AG09319 (cell line): Measurements from ENCODE around the gene ARPC5.
A peak's percentile ranks its signal among the peaks of the same experiment; 100 is the strongest.

Experiments
- DNase-seq: peaks from one replicate; pipeline ENCODE4 v3.0.0-alpha.2; 2010; ENCODE audit warnings: low read depth; ENCODE audit errors: extremely low read depth
- TF ChIP-seq, protein P1 (sequence below): IDR thresholded peaks from 2 replicates; pipeline ENCODE4 v1.5.1; 2011; ENCODE audit warnings: low read depth, mild to moderate bottlenecking, inconsistent platforms, low read length, moderate library complexity

The ARPC5 gene

DNA sequence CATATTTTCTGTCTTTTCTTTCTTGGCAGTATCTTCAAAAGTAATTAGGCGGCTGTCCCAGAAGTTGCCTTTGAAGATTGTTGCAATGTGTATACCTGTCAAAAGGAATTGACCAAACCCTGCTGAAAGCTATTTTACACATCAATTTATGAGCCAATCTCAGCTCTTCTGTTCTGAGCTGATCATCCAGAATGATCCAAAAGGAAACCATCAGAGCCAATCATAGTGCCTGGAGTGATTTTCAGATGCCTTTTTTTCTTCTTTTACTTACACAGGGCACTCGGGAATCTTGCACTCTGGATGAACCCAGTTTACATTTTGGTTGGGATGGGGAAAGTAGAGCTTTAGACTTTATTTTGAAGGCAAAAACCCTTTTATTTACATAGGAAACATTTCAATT is 39.3 kb upstream of the ARPC5 start:
- DNase-seq = no peak
- TF ChIP-seq, protein P1, sequence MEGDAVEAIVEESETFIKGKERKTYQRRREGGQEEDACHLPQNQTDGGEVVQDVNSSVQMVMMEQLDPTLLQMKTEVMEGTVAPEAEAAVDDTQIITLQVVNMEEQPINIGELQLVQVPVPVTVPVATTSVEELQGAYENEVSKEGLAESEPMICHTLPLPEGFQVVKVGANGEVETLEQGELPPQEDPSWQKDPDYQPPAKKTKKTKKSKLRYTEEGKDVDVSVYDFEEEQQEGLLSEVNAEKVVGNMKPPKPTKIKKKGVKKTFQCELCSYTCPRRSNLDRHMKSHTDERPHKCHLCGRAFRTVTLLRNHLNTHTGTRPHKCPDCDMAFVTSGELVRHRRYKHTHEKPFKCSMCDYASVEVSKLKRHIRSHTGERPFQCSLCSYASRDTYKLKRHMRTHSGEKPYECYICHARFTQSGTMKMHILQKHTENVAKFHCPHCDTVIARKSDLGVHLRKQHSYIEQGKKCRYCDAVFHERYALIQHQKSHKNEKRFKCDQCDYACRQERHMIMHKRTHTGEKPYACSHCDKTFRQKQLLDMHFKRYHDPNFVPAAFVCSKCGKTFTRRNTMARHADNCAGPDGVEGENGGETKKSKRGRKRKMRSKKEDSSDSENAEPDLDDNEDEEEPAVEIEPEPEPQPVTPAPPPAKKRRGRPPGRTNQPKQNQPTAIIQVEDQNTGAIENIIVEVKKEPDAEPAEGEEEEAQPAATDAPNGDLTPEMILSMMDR = no peak

DNA sequence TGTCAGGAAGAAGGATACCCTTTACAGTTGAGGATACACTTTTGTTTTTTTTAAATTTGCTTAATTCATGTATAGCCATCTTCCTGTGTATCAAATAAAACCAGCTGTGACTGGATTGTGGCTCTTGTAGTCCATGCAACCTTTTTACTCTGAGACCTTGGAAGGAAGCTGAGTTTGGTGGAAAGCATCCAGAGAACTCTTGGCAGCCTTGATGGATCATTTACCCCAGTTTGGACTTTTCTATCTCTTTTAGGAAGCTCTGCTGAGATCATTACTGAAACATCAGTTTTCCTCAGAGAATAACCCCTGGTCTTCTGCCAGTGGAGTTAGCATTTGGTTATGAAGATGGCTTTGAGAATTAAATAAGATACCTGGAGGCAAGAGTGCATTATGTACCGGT is 38.8 kb upstream of the ARPC5 start:
- TF ChIP-seq, protein P1 = no peak

DNA sequence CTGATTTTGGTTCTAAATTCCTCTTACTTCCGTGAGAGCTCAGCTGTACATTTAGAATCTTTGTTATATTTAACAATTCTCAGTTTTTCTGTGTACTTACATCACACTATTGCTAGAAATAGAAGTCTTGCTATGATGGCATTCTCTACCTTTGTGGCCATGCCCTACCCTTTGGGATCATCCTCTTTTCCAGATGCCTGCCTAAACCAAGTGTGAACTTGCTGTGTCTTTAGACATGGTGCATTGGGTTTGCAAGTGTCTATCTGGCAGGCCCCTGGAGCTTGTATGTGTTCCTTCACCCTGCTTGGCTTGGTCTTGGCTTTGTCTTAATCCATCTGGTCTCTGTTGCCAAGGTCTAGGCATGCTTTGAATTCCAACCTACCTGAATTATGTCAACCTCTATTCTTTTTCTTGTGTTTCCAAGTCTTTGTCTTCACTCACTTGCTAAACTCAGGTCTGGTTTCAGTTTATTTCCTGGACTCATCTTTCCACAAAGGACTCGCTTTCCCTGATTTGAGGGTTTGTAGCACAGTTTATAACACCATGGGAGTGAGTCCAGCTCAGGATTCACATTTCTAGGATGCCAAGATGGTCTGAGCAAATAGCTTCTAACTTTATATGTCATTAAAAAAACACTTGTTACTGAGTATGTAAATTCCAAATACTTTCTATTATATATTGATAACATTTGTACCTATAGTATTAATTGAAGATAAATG is 38.2 kb upstream of the ARPC5 start:
- TF ChIP-seq, protein P1 = no peak

More for the DNA sequence above, 38.8 kb upstream of the ARPC5 start:
- peak; percentile 20 for DNase-seq

DNA sequence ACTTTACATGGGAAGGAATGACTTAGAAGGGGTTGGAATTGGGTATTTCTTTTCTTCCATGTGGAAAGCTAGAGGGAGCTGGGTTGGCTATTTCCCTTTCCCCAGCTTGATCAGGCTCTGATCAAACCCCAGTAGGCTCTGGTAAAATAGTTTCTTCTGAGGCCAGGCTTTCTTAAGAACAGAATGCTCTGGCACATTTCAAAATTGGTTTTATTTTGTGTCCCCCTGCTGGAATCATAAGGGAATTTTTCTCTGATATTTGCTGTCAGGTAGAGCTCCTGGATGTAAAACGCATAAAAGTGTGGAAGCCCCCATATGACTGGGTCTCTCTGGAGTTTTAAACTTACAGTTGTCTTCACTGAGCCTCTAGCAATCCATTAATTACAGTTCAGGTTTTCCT is 34.6 kb upstream of the ARPC5 start:
- no peak for DNase-seq
- TF ChIP-seq, protein P1 = no peak

More for the DNA sequence above, 38.2 kb upstream of the ARPC5 start:
- no peak for DNase-seq

DNA sequence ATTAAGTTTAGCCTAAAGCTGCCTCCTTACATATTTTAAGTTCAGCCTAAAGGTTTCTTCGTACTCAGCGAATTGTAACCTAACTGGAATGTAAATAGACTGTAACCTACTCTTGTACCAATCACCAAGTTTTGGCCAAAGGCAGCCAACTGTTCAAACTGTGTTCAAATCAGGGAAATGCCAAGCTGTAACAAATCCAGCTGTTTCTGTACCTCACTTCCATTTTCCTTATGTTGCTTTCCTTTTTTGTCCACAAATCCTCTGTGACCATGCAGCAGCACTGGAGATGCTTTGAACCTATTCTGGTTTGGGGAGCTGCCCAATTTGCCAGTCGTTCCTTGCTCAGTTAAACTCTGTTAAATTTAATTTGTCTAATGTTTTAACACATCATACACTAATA is 20.8 kb upstream of the ARPC5 start:
- TF ChIP-seq, protein P1 = no peak
- DNase-seq = no peak

DNA sequence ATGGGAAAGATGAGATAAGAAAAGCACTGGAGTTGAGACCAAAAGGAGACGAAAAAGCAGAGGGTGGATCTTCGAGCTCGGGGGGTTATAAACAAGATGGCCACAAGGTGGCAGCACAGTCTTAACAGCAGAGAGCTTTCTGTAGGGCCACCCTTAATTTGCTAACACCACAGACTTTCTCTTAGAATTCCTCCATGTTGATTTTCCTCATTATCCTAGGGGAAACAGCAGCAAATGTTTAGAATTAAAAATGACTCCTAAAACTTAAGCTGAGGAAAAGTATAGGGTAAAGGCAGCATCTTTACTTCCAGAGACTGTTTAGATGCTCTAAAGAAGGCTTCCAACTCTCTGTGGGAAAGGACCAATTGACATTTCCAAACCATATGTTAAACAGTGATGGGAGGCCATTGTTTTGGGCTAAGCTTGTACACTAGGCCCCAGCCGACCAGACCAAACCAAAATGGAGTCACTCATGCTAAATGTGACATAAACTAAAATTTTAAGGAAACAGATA is 20.0 kb upstream of the ARPC5 start:
- TF ChIP-seq, protein P1 = peak; percentile 73
- DNase-seq = peak; percentile 59

DNA sequence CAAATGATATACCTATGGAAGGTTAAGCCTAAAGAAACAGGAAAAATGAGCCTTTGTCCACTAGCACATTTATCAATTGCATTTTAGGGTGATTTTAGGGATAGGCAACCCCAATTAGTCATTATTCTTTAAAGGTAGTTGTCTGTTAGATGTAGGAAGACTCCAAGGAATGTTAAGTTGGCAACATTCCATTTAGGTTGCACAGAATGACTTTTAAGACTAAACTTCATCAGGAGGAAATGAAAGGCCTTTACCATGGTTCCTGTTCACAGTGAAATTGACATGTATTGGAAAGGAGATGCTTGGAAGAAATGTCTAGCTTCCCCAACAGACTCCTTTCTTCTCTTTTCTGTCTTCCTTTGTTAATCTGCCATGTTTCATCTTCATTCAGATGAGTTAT is 19.1 kb upstream of the ARPC5 start:
- TF ChIP-seq, protein P1 = no peak
- DNase-seq = no peak
